ENCODE measurements around the gene SNX6. TPM values are rescaled to one million over a fixed set of nuclear protein-coding genes. Genes with fewer than 3 reads are reported as not detected.
"Not testable (repeated sequence)": the region's sequence is repeated elsewhere in the genome, so short reads cannot be mapped to it uniquely, and the experiment has no call there.

SNX6 gene
- total RNA-seq, 1 donor from 2014 or later, result 365 TPM

DNA sequence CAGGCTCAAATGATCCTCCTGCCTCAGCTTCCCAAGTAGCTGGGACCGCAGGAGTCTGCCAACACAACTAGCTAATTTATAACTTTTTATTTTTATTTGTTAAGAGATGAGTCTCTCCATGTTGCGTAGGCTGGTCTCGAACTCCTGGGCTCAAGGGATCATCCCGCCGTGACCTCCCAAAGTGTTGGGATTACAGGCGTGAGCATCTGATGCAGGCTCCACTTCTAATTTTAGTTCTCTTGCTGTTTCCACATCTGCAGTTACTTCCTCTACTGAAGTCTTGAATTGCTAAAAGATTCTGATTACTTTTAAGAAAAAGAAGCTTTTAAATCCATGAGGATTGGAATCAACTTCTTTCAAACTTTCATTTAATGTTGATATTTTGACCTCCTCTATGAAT is 13.4 kb upstream of the SNX6 start:
- no peaks in the 10 kb centered on the region for H3K4me1 ChIP-seq
- no peak overlapping the region for H3K9ac ChIP-seq
- Mint-ChIP-seq H3K27me3 (ENCODE audit: insufficient read depth, low read depth) (no peaks in the 10 kb centered on the region), H3K9me3 (no peaks in the 10 kb centered on the region), H3K4me1 (no peaks in the 10 kb centered on the region), H3K27ac (no peak overlapping the region), H3K4me3 (no peak overlapping the region), H3K36me3 (no peaks in the 10 kb centered on the region)
- H3K27me3 ChIP-seq, result no peaks in the 10 kb centered on the region
- no peak overlapping the region for H2AFZ ChIP-seq (replicated peaks)
- no peak for DNase-seq (ENCODE audit: low spot score)
- H3K9me3 ChIP-seq (ENCODE audit: low read depth), result no peaks in the 10 kb centered on the region
- TF ChIP-seq, protein P1, sequence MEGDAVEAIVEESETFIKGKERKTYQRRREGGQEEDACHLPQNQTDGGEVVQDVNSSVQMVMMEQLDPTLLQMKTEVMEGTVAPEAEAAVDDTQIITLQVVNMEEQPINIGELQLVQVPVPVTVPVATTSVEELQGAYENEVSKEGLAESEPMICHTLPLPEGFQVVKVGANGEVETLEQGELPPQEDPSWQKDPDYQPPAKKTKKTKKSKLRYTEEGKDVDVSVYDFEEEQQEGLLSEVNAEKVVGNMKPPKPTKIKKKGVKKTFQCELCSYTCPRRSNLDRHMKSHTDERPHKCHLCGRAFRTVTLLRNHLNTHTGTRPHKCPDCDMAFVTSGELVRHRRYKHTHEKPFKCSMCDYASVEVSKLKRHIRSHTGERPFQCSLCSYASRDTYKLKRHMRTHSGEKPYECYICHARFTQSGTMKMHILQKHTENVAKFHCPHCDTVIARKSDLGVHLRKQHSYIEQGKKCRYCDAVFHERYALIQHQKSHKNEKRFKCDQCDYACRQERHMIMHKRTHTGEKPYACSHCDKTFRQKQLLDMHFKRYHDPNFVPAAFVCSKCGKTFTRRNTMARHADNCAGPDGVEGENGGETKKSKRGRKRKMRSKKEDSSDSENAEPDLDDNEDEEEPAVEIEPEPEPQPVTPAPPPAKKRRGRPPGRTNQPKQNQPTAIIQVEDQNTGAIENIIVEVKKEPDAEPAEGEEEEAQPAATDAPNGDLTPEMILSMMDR (IDR thresholded peaks at IDR 0.05), result no peak
- TF ChIP-seq EZH2 (IDR thresholded peaks at IDR 0.05) (no peak), EZH2phosphoT487 (IDR thresholded peaks at IDR 0.05) (no peak)
- H4K20me1 ChIP-seq (ENCODE audit: low read depth), result no peaks in the 10 kb centered on the region
- H3K27ac ChIP-seq, result no peak overlapping the region
- H3K79me2 ChIP-seq (ENCODE audit: low read depth), result no peaks in the 10 kb centered on the region
- H3K4me2 ChIP-seq, result no peak overlapping the region
- H3F3A ChIP-seq (ENCODE audit: low read depth), result no peaks in the 10 kb centered on the region
- no peak overlapping the region for H3K4me3 ChIP-seq
- no peaks in the 10 kb centered on the region for H3K36me3 ChIP-seq

DNA sequence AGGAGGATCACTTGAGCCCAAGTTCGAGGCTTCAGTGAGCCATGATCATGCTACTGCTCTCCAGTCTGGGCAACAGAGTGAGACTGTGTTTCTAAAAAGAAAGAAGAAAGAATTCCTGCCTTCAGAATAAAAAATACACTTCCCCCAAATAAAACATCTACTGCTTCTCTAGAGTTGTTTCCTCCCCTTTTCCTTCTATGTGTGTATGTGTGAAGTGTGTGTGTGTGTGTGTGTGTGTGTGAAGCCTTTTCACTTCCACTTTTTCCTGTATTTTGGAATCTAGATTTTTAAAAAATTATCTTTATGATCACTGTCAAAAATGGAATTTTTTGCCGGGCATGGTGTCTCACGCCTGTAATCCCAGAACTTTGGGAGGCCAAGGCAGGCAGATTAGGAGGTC is 12.6 kb upstream of the SNX6 start:
- no peak overlapping the region for H3K4me3 Mint-ChIP-seq
- H3K27me3 Mint-ChIP-seq (ENCODE audit: insufficient read depth, low read depth), result no peaks in the 10 kb centered on the region

DNA sequence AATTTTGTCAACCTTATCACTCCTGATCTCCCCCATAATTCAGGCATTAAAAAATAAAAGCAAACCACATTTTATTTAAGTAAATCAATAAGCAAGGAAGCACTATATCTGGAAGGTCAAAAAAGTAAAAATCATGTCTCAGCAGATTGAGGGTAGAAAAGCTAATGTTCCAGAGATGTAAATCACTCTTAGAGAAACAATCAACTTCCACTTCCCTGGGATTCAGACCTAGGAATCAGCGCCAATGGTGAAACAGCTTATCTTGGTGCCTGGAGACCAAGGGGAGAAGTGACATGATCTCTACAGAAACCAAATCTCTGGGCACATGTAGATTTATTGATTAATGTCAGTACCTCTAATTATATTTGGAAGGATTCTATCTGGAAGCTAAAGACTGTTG is 10.9 kb upstream of the SNX6 start:
- no peak overlapping the region for H2AFZ ChIP-seq (replicated peaks)
- no peaks in the 10 kb centered on the region for H3K4me1 Mint-ChIP-seq
- H3K4me1 ChIP-seq, result no peaks in the 10 kb centered on the region
- H3K36me3 ChIP-seq, result no peaks in the 10 kb centered on the region
- TF ChIP-seq EZH2 (IDR thresholded peaks at IDR 0.05) (no peak), EZH2phosphoT487 (IDR thresholded peaks at IDR 0.05) (no peak)
- TF ChIP-seq, protein P1 (IDR thresholded peaks at IDR 0.05), result no peak
- H3K79me2 ChIP-seq (ENCODE audit: low read depth), result no peaks in the 10 kb centered on the region
- no peak for DNase-seq (ENCODE audit: low spot score)
- no peaks in the 10 kb centered on the region for H3K27me3 Mint-ChIP-seq (ENCODE audit: insufficient read depth, low read depth)
- H3K27ac ChIP-seq, result no peak overlapping the region
- no peaks in the 10 kb centered on the region for H3K9me3 Mint-ChIP-seq
- no peak overlapping the region for H3K9ac ChIP-seq
- H3K4me3 Mint-ChIP-seq, result no peak overlapping the region
- no peaks in the 10 kb centered on the region for H3K9me3 ChIP-seq (ENCODE audit: low read depth)
- no peak overlapping the region for H3K27ac Mint-ChIP-seq
- H3K4me2 ChIP-seq, result no peak overlapping the region
- H3K36me3 Mint-ChIP-seq, result no peaks in the 10 kb centered on the region
- H3F3A ChIP-seq (ENCODE audit: low read depth), result no peaks in the 10 kb centered on the region
- no peaks in the 10 kb centered on the region for H4K20me1 ChIP-seq (ENCODE audit: low read depth)
- no peak overlapping the region for H3K4me3 ChIP-seq
- no peaks in the 10 kb centered on the region for H3K27me3 ChIP-seq

More for the DNA sequence above, 12.6 kb upstream of the SNX6 start:
- Histone ChIP-seq H3K27me3 (no peaks in the 10 kb centered on the region), H3K4me1 (no peaks in the 10 kb centered on the region), H3K79me2 (ENCODE audit: low read depth) (no peaks in the 10 kb centered on the region), H3K36me3 (no peaks in the 10 kb centered on the region), H3K9me3 (ENCODE audit: low read depth) (no peaks in the 10 kb centered on the region), H2AFZ (replicated peaks) (no peak overlapping the region), H3K27ac (no peak overlapping the region), H3F3A (ENCODE audit: low read depth) (no peaks in the 10 kb centered on the region), H3K4me3 (no peak overlapping the region), H3K4me2 (no peak overlapping the region), H4K20me1 (ENCODE audit: low read depth) (no peaks in the 10 kb centered on the region), H3K9ac (no peak overlapping the region)
- Mint-ChIP-seq H3K27ac (no peak overlapping the region), H3K36me3 (no peaks in the 10 kb centered on the region), H3K9me3 (no peaks in the 10 kb centered on the region), H3K4me1 (no peaks in the 10 kb centered on the region)
- TF ChIP-seq EZH2phosphoT487 (IDR thresholded peaks at IDR 0.05) (no peak), EZH2 (IDR thresholded peaks at IDR 0.05) (no peak)
- TF ChIP-seq, protein P1 (IDR thresholded peaks at IDR 0.05), result no peak
- DNase-seq (ENCODE audit: low spot score), result no peak

DNA sequence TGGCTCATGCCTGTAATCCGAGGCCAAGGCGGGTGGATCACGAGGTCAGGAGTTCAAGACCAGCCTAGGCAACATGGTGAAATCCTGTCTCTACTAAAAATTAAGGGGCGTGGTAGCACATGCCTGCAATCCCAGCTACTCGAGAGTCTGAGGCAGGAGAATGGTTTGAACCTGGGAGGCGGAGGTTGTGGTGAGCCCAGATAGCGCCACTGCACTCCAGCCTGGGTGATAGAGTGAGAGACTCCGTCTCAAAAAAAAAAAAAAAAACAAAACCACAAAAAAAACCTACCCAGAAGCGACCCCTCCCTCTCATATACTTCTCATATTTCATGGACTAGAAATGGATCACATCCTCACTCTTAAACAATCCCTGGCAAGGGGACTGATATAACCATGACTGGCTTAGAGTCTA is 4.4 kb upstream of the SNX6 start:
- not testable (repeated sequence) for H3K27me3 ChIP-seq; H3K4me2 ChIP-seq; H3F3A ChIP-seq (ENCODE audit: low read depth); H3K36me3 ChIP-seq; H3K36me3 Mint-ChIP-seq; H3K4me1 Mint-ChIP-seq; H3K4me1 ChIP-seq; DNase-seq (ENCODE audit: low spot score); H3K27ac ChIP-seq; H2AFZ ChIP-seq (replicated peaks); H3K9ac ChIP-seq; H3K27ac Mint-ChIP-seq; H3K4me3 Mint-ChIP-seq; H3K27me3 Mint-ChIP-seq (ENCODE audit: insufficient read depth, low read depth); H3K79me2 ChIP-seq (ENCODE audit: low read depth); H4K20me1 ChIP-seq (ENCODE audit: low read depth); H3K4me3 ChIP-seq; H3K9me3 ChIP-seq (ENCODE audit: low read depth); H3K9me3 Mint-ChIP-seq

Data from neural progenitor cell (in vitro differentiated cells).